Tibial nerve (tissue), 3 donors: Measurements from ENCODE around the gene SHC4.

Experiments used
- CTCF ChIP-seq, 5 experiments: fragments of 200-600 bp in 3 of 5; fragments of 450-650 bp in 2 of 5; sonication (generic) in 3 of 5; IDR thresholded peaks; one replicate each; pipeline ENCODE4 v1.5.1; 2016 to 2019; ENCODE audit warnings: antibody characterized with exemption in 5 of 5, mild to moderate bottlenecking in 3 of 5, moderate library complexity in 2 of 5
- POLR2A ChIP-seq, 2 donors: fragments of 450-650 bp; IDR thresholded peaks; one replicate each; pipeline ENCODE4 v1.6.1; 2017; ENCODE audit warnings: antibody characterized with exemption in 2 of 2, mild to moderate bottlenecking in 2 of 2, moderate library complexity in 2 of 2

- no peak for TF ChIP-seq CTCF (IDR thresholded peaks at IDR 0.05)
- TF ChIP-seq POLR2A (IDR thresholded peaks at IDR 0.05), result no peak
Observed at GRCh38 chr15:48796521-48796920, 167.2 kb downstream of the SHC4 start.
